ENCODE data around the gene ECHDC3. TPM values are rescaled to one million over a fixed set of nuclear protein-coding genes. Genes with fewer than 3 reads are reported as not detected.

The ECHDC3 gene
- total and polyA plus RNA-seq, 2 of the 13 experiments (the other 11 are each of a cell fraction or from before 2014, with no cell fraction given) = not detected

- no peak for TF ChIP-seq ZBTB40 (IDR thresholded peaks at IDR 0.05)
- peak; percentile 32; the same call in 1 of the 2 replicates for TF ChIP-seq ZBTB40 (CRISPR knock-in tag; IDR thresholded peaks at IDR 0.05)
- TF ChIP-seq IRF9 (CRISPR knock-in tag; IDR thresholded peaks at IDR 0.05; ENCODE audit: borderline replicate concordance) = no peak
- TF ChIP-seq DMAP1 (CRISPR knock-in tag; IDR thresholded peaks at IDR 0.05) = no peak
- TF ChIP-seq ZNF841 (CRISPR knock-in tag; IDR thresholded peaks at IDR 0.05; ENCODE audit: borderline replicate concordance) = no peak
- no peak for TF ChIP-seq CBFB (CRISPR knock-in tag; IDR thresholded peaks at IDR 0.05)
- no peak for TF ChIP-seq BCL3 (CRISPR knock-in tag; IDR thresholded peaks at IDR 0.05)
- no peak for TF ChIP-seq CBX2 (IDR thresholded peaks at IDR 0.05; ENCODE audit: low read depth, low read length)
- TF ChIP-seq CBX2 (CRISPR knock-in tag; IDR thresholded peaks at IDR 0.05; ENCODE audit: low read depth) = no peak
- no peak for TF ChIP-seq KDM5A (IDR thresholded peaks at IDR 0.05; ENCODE audit: borderline replicate concordance, low read length)
- TF ChIP-seq HCFC1 (IDR thresholded peaks at IDR 0.05; ENCODE audit: low read depth, low read length) = no peak
- no peak for TF ChIP-seq ZFAT (CRISPR knock-in tag; conservative IDR thresholded peaks at IDR 0.05)
- TF ChIP-seq ZNF660 (CRISPR knock-in tag; IDR thresholded peaks at IDR 0.05; ENCODE audit: borderline replicate concordance, low read depth) = no peak
- no peak for TF ChIP-seq CBX1 (IDR thresholded peaks at IDR 0.05; ENCODE audit: low read depth)
- no peak for TF ChIP-seq CERS6 (CRISPR knock-in tag; IDR thresholded peaks at IDR 0.05)
- TF ChIP-seq ATF6 (CRISPR knock-in tag; conservative IDR thresholded peaks at IDR 0.05) = no peak
Observed at GRCh38 chr10:11714750-11715365, 27.3 kb upstream of the ECHDC3 start (continued).

Measured in HepG2 (cell line).